Activated CD8-positive, alpha-beta memory T cell treated with anti-CD3 and anti-CD28 coated beads for 48 hours (primary cell): Measurements from ENCODE around the gene APRT.
"Not testable (repeated sequence)": the region's sequence is repeated elsewhere in the genome, so short reads cannot be mapped to it uniquely, and the experiment has no call there.

ENCODE experiments used
- DNase-seq, 3 experiments: peaks; one replicate each; pipeline ENCODE4 v3.0.0-alpha.2; 2020; ENCODE audit warnings: low read depth in 2 of 3, low spot score in 2 of 3

Gene APRT

DNA sequence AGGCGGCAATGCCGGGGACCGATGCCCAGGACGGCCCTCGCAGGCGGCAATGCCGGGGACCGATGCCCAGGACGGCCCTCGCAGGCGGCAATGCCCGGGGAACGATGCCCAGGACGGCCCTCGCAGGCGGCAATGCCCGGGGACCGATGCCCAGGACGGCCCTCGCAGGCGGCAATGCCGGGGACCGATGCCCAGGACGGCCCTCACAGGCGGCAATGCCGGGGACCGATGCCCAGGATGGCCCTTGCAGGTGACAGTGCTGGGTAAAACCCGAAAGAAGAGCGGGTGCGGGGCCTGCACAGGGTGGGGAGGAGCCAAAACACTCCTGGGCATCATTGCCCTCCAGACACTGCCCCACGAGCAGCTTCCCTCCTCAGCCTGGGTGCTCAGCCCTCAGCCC lies 11.9 kb upstream of the APRT start:
- DNase-seq = not testable (repeated sequence)

- no peak for DNase-seq
These were observed 10.7 kb upstream of the APRT start for GRCh38 chr16:88822281-88823040.

DNA sequence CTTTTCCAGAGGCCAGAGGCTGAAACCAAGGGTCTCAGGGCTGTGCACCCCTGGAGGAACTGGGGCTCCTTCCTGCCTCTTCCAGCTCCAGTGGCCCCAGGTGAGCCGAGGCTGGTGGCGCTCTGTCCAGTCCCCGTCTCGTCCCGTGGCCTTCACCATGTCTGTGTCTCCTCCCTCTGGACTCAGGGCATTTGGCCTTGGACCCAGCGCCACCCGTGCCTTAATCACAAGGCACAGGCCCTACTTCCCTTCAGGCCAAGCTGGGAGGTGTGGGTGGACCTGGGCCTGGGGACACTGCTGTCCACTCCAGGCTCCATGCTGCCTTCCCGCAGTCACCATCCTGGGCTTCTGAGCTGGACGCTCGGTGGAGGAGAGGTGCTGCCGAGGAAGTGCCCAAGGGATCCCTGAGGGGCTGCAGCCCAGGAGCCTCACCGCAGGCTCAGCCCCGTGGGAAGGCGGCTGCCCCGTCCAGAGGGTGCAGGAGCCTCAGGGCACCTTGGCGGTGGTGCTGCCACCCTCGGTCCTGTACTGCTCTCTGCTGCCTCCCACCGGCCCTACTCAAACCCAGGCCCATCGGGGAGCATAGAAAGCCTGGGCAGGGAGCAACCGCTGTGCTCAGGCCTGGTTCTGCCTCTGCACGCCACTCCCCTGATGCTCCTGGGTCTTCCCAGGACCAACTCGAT lies 9.6 kb upstream of the APRT start:
- DNase-seq = no peak

- DNase-seq = no peak
These were observed 8.8 kb upstream of the APRT start for GRCh38 chr16:88820385-88821025.

- no peak for DNase-seq
These were observed 7.4 kb upstream of the APRT start for GRCh38 chr16:88819126-88819525.

- no peak for DNase-seq
These were observed 6.8 kb upstream of the APRT start for GRCh38 chr16:88818575-88818874.

GRCh38 chr16:88817785-88818574 lies 6.3 kb upstream of the APRT start:
- DNase-seq = no peak

- no peak for DNase-seq
These were observed 5.2 kb upstream of the APRT start for GRCh38 chr16:88816736-88817535.

- DNase-seq = peak in 1 of 3 experiments; percentile 27
These were observed 4.3 kb upstream of the APRT start for GRCh38 chr16:88815901-88816589.

GRCh38 chr16:88815227-88815626 lies 3.5 kb upstream of the APRT start:
- DNase-seq = no peak

GRCh38 chr16:88814144-88814502 lies 2.4 kb upstream of the APRT start:
- DNase-seq = no peak

DNA sequence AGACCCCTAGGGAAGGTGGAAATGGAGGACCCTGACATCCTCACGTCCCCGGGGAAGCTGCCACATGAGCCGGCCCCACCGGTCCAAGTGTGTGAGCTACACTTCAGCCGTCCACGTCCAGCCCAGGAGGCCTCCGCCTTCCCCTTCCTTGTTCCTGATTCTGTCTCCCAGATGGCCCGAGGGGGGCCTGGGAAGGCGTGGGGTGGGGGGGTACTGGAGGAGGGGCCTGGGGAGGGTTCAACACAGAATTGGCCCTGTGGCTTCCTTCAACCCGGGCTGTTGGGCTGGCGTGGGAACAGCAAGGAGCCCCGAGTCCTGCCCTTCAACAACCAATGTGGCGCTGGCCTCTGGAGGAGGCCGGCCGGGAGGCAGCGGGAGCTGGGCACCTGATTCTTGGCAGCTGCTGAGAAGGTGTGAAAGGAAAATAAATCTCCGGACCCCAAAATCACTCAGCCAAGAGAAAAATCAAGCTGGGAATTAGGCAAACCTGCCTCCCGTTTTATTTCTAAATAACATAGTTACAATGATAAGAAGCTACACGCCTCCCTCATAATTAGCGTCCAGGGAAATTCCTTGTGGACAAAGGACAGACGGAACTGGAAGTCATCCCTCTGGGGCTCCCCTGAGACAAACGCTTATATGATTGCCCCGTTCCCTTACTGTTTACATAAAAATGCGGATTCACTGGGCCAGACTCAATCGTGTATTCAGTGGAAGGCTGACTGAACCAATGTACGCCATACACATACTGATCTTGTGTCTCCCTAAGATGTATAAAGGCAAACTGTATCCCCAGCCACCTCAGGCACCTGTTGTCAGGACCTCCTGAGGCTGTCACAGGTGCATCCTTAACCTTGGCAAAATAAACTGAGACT lies 1.8 kb upstream of the APRT start:
- no peak for DNase-seq

GRCh38 chr16:88812513-88813268 lies 963 bp upstream of the APRT start:
- DNase-seq = no peak

- no peak for DNase-seq
These were observed 588 bp downstream of the APRT start for GRCh38 chr16:88810912-88811768.

- DNase-seq = no peak
These were observed 1.4 kb downstream of the APRT start for GRCh38 chr16:88810166-88810911.

DNA sequence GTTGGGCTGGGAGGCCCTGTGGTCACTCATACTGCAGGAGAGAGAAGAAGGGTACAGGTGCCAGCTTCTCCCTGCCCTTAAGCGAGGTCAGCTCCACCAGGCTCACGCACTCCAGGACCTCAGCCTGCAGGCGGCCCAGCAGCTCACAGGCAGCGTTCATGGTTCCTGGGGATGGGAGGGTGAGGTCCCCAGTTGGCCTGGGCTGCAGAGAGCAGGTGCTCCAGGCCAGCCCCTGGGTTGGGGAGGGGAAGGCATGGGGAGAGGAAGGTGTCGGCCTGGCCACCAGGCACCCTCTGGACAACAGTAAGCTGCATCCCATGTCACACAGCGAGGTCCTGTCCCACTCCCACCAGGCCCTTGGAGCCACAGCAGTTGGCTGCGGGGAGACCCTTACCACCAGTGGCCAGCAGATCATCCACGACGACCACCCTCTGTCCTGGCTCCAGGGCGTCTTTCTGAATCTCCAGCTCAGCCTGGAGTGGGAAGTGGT lies 2.0 kb downstream of the APRT start:
- DNase-seq = peak in 1 of 3 experiments; percentile 16
